ENCODE results near the gene CFAP126.
A peak's percentile ranks its signal among the peaks of the same experiment; 100 is the strongest.
"Not testable (repeated sequence)": the region's sequence is repeated elsewhere in the genome, so short reads cannot be mapped to it uniquely, and the experiment has no call there.

Gene CFAP126

DNA sequence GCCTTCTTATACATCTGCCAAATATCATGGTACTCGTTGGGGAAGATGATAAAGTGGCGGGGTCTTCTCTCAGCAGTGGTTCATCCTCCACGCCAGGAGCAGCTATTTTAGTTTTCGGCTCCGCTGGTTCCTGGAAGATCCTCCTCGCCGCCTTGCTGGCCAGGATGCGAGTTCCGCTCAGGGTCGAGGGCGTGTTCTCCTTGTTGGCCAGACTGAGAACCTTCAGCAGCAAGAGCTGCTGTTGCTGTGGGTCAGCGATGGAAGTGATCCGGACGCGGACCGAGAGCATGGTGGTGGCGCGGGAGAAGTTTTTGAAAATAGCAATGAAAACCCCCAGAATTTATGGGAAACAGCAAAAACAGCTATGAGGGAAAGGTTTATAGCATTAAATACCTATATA, 11.4 kb upstream of the CFAP126 start:
- DNase-seq, result no peak

DNA sequence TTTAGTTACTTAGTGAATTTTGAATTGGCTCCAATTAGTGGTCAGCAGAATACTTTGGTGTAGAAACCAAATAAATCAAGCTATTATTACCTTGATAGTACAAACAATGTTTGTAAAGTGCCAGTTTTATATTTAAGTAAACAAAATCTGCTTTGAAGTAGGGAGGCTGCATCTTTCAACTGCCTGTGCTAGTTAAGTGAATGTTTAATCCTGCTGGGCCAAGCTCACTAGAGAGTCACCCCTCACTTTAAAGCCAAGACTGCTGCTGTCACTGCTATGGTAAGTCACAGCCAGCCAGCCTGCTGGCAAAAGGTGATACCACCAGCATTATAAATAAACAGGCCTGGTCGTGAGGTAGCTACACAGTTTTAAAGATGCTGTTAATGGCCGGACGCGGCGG, 10.3 kb upstream of the CFAP126 start:
- DNase-seq, result no peak

- peak; percentile 73 for DNase-seq
Observed at GRCh38 chr1:161374373-161374772, 6.7 kb upstream of the CFAP126 start.

DNA sequence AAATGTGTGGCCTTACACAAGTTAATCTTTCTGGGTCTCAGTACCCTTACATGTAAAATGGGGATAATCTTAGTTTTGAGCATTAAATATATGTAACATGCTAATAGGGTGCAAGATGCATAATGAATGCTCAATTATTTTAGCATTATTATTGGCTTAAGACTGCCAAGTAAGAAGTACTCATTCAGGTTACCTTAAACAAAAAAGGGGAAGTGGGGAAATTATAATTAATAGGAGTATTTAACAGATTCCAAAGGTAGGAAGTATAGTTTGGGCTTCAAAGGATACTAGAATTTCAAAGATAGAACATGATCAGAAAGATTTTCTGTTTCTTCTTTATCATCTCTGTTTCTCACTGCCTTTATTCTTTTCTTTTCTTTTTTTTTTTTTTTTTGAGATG, 5.8 kb upstream of the CFAP126 start:
- no peak for DNase-seq

GRCh38 chr1:161365207-161365606, 2.5 kb downstream of the CFAP126 start:
- no peak for DNase-seq

DNA sequence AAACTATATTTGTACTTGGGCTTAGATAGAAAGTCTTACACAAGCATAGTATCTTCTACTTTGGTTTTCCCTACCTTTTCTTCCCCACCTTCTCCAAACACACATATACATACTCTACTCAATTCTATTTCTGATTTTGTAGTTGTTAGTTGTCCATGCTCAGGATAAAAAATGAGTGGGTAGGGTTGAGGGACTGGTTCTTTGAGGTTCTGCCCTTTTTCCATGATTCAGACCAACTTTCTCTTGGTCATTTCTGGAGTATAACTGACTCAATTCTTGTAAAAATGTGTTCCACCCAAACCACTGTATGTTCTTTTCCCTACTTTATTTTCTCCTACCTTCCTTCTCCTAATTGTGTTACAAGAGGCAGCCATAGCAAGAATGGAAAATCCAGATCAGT, 3.3 kb downstream of the CFAP126 start:
- DNase-seq, result no peak

- DNase-seq, result peak; percentile 40
Observed at GRCh38 chr1:161359291-161359690, 8.4 kb downstream of the CFAP126 start.

- no peak for DNase-seq
Observed at GRCh38 chr1:161357073-161357472, 10.6 kb downstream of the CFAP126 start.

GRCh38 chr1:161351482-161351881, 16.2 kb downstream of the CFAP126 start:
- DNase-seq, result peak; percentile 59

DNA sequence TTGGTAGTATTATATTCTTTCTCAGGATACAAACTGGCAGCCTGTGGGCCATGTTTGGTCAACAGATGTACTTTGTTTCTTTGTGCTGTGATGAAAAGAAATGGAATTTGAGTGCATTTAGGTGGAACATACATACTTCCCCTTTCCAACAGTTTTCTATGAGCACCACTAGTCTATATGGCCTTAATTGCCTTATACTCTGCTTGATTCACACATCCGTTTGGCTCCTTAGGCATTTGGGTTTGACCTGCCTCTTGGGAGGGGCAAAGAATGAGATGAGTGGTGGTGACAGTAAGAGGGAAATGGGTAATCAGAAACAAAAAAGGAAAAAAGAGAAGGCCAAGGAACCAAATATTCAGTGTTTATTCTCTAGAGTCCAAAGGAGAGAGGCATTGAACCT, 17.0 kb downstream of the CFAP126 start:
- DNase-seq, result no peak

- no peak for DNase-seq
Observed at GRCh38 chr1:161342821-161343220, 24.9 kb downstream of the CFAP126 start.

DNA sequence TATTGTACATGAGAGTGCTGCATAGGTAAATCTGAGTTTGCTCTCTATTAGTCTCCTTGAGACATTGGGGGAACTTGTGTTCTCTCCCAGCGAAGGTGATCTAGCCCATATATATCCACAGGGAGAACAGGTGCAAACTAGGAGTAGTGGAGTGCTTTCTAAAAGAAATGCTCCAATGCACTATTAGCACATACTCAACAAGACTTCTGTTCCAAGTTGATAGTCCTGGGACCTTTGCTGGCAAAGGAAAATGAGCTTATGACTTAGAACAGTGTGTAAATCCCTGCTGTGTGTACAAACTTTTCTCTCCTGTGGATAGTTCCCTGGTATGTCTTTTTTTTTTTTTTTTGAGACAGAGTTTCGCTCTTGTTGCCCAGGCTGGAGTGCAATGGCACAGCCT, 25.5 kb downstream of the CFAP126 start:
- no peak for DNase-seq

GRCh38 chr1:161335796-161336195, 31.9 kb downstream of the CFAP126 start:
- no peak for DNase-seq

- DNase-seq, result no peak
Observed at GRCh38 chr1:161333166-161333565, 34.5 kb downstream of the CFAP126 start.

GRCh38 chr1:161330346-161330745, 37.3 kb downstream of the CFAP126 start:
- no peak for DNase-seq

DNA sequence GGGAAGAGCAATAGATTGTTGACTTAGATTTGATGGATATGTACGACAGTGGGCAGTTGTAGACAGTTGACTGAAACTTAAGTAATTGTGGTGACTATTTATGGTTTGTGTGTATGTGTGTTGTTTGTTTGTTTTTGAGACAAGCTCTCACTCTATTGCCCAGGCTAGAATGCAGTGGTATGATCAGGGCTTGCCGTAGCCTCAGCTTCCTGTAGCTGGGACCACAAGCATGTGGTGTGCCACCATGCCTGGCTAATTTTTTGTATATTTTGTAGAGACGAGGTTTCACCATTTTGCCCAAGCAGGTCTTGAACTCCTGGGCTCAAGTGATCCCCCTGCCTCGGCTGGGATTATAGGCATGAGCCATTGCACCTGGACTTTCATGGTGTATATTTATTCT, 43.7 kb downstream of the CFAP126 start:
- DNase-seq, result no peak

DNA sequence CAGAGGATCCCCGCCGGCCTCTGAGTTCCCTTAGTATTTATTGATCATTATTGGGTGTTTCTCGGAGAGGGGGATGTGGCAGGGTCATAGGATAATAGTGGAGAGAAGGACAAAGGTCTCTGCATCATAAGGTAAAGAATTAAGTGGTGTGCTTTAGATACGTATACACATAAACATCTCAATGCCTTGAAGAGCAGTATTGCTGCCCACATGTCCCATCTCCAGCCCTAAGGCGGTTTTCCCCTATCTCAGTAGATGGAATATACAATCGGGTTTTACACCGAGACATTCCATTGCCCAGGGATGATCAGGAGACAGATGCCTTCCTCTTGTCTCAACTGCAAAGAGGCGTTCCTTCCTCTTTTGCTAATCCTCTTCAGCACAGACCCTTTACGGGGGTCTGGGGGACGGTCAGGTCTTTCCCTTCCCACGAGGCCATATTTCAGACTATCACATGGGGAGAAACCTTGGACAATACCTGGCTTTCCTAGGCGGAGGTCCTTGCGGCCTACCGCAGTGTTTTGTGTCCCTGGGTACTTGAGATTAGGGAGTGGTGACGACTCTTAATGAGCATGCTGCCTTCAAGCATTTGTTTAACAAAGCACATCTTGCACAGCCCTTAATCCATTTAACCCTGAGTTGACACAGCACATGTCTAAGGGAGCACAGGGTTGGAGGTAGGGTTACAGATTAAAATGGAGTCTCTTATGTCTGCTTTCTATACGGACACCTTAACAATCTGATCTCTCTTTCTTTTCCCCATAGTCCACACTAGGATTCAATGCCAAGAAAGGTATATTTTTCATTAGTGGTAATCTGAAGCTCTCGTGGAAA, 51.6 kb downstream of the CFAP126 start:
- DNase-seq, result not testable (repeated sequence)
